GM12875 (cell line): ENCODE results near the gene DYDC1.
"Not testable (repeated sequence)": the region's sequence is repeated elsewhere in the genome, so short reads cannot be mapped to it uniquely, and the experiment has no call there.

Source experiments
- H3K4me3 ChIP-seq: one replicate; pipeline ENCODE4 v1.5.1; 2011; ENCODE audit warnings: low read depth, low read length, control low read depth
- TF ChIP-seq, protein P1 (sequence below): IDR thresholded peaks from 2 replicates; pipeline ENCODE4 v1.5.1; 2011; ENCODE audit warnings: low read depth, mild to moderate bottlenecking, control low read depth, inconsistent platforms, low read length, moderate library complexity, borderline replicate concordance; ENCODE audit not compliant: insufficient read depth

The DYDC1 gene

DNA sequence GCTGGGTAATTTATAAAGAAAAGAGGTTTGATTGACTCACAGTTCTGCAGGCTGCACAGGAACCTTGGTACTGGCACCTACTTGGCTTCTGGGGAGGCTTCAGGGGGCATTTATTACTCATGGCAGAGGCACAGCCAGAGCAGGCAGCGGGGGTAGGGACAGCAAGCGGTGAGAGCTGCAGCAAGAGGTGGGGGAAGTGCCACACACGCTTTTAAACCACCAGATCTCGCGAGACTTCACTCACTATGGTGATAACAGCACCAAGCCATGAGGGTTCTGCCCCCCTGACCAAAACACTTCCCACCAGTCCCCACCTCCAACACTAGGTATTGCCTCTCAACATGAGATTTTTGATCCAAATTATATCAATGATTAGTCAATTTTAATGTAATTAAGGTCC, 43.0 kb downstream of the DYDC1 start:
- no peak overlapping the region for H3K4me3 ChIP-seq
- TF ChIP-seq, protein P1, sequence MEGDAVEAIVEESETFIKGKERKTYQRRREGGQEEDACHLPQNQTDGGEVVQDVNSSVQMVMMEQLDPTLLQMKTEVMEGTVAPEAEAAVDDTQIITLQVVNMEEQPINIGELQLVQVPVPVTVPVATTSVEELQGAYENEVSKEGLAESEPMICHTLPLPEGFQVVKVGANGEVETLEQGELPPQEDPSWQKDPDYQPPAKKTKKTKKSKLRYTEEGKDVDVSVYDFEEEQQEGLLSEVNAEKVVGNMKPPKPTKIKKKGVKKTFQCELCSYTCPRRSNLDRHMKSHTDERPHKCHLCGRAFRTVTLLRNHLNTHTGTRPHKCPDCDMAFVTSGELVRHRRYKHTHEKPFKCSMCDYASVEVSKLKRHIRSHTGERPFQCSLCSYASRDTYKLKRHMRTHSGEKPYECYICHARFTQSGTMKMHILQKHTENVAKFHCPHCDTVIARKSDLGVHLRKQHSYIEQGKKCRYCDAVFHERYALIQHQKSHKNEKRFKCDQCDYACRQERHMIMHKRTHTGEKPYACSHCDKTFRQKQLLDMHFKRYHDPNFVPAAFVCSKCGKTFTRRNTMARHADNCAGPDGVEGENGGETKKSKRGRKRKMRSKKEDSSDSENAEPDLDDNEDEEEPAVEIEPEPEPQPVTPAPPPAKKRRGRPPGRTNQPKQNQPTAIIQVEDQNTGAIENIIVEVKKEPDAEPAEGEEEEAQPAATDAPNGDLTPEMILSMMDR: no peak

- not testable (repeated sequence) for H3K4me3 ChIP-seq
These were observed 50.6 kb downstream of the DYDC1 start for GRCh38 chr10:80305989-80306388.

DNA sequence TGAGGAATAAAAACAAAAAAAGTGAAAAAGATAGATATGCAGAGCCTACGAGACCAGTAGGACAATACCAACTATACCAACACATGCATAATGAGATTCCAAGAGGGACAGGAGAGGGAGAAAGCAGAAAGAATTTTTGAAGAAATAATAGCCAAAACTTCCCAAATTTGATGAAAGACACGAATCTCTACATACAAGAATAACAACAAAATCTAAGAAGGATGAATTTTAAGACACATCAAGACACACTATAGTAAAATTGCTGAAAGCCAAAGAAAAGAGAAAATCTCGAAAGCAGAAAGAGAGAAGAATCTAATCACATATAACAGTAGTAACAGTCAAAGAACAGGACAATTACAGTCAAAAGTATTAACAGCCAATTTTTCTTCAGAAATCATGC, 59.6 kb downstream of the DYDC1 start:
- TF ChIP-seq, protein P1: no peak
- no peak overlapping the region for H3K4me3 ChIP-seq

DNA sequence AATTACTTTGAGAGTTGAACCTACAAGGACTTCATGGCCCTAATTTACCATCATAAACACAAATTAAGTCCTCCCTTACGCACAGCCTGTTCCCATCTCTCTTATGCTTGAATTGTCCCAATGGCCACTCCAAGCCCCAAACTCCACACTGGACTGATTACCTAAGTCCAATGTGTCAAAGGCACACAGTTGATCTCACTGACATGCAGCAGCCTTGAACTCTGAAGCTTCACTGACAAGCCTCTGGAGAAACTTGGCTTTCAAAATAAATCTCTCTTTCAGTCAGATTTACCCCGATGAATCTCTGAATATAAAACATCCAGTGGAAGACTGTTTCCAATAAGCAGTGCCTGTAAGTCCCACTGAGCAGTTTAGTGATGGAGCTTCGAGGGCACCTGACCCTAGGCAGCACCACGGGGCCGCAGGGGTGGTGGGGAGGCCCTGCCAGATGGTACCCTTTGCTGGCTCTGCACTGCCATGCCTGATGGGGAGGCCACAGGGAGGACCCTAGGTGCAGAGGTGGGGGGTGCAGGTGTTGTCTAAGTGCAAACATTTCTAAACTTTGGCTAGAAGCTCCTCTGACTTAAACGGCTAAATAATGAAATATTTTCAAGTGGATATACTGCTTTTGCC, 63.8 kb downstream of the DYDC1 start:
- no peak overlapping the region for H3K4me3 ChIP-seq
- TF ChIP-seq, protein P1: no peak

DNA sequence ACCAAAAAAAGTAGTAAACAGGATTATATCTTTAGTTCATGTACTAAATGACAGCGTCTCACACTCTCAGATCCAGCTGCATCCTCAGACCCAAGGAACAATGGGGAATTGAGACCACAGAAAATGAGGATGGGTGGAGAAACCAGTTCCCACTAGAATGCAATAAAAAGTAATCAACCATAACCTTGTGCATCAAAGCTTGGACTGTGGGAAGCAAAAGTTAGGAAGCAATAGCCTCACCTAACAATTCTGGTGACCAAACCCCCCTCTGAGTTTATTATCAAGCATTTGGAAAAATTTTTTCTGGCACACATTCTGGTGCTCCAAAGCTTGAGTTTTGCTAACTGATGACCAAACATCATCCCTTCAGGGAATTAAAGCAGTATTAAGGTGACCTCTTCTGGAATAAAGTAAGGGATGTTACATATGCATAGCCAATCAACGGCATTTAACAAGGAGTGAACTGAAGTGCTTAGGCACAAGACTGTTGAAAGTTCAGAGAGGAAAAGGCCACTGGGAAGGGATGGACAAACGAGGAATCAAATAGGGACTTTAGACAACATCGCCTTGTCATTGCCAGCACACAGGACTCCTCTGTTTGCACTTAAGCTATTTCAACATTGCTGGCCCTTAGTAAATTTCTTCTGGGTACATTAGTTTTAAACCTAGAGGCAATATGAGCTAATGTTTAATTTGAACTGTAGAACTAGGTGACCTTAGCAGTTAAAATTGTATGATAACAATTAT, 65.9 kb downstream of the DYDC1 start:
- TF ChIP-seq, protein P1: no peak
- H3K4me3 ChIP-seq: no peak overlapping the region

DNA sequence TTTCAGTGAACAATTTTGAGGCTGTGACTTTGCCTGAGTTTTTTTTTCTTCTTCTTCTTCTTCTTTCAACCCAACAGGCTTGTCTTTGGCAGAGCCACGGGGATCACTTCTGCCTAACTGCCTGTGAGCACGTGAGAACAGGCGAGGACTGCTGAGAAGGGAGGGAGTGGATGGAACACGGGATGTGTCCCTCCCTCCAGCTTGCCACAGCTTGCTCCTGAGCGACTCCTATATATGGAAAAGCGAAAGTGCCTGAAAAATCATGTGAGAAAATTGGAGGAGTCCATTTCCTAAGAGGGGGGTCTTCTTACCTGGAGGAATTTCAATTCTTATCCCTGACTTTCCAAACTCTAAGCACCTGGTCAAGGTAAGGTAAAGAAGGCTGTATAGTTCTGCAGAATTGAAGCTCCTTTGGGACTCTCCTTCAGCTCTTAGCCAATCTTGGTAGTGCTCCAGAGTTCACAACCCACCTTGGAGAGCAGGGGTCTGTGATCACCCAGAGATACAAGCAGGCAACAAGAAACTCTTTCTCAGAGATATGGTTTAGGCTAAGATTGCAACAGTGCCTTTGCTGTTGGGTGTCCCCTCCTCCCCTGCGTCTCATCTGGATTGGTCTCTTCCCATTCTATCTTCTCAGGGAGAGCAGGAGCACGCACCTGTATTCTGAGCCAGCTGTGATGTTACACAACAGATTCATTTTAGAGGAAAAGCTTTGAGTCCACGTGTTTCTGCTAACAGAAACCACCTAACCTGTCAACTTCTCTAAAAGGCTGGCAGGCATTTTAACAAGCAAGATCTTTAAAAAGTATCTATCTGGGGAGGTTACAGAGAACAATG, 66.9 kb downstream of the DYDC1 start, which contains the start of gene MAT1A:
TSS of gene MAT1A (minus strand) at position 208 of the 837 bp plus-strand sequence. CDS start 235 bp downstream, outside the sequence.
- H3K4me3 ChIP-seq: no peak within 1 kb of the TSS
- TF ChIP-seq, protein P1: no peak

GRCh38 chr10:80288849-80289248, 67.7 kb downstream of the DYDC1 start:
- no peak overlapping the region for H3K4me3 ChIP-seq
- TF ChIP-seq, protein P1: no peak
